Gastrocnemius medialis (tissue), 4 donors: Measurements from ENCODE around the gene SUSD4. TPM values are rescaled to one million over a fixed set of nuclear protein-coding genes. Genes with fewer than 3 reads are reported as not detected.

Experiments used
- ATAC-seq, 2 donors: fragments of 150-250 bp; one replicate each; pipeline ENCODE4 v1.9.1; 2016
- DNase-seq, 2 donors: peaks; one replicate each; pipeline ENCODE4 v3.0.0-alpha.2; 2019
- H3K27ac ChIP-seq, 4 donors: fragments of 200-600 bp; sonication (generic); 1 replicate in 1 of 4; 2 replicates in 3 of 4; pipeline ENCODE4 v1.5.1; 2016 to 2018; ENCODE audit warnings: mild to moderate bottlenecking in 2 of 4, moderate library complexity in 1 of 4
- H3K27me3 ChIP-seq, 3 donors: fragments of 200-600 bp; sonication (generic) in 2 of 3; 1 replicate in 1 of 3; 2 replicates in 2 of 3; pipeline versions ENCODE4 v1.5.1 to v1.6.0; 2016 to 2019; ENCODE audit warnings: mild to moderate bottlenecking in 1 of 3, moderate library complexity in 1 of 3
- H3K36me3 ChIP-seq, 2 donors: fragments of 200-600 bp; sonication (generic) in 1 of 2; one replicate each; pipeline ENCODE4 v1.5.1; 2017 to 2018
- H3K4me1 ChIP-seq, 2 donors: fragments of 200-600 bp; sonication (generic) in 1 of 2; one replicate each; pipeline ENCODE4 v1.5.1; 2016 to 2017; ENCODE audit warnings: mild to moderate bottlenecking in 2 of 2
- H3K4me3 ChIP-seq, 4 donors: fragments of 200-600 bp; sonication (generic) in 3 of 4; 1 replicate in 1 of 4; 2 replicates in 3 of 4; pipeline ENCODE4 v1.5.1; 2016 to 2019; ENCODE audit warnings: mild to moderate bottlenecking in 2 of 4
- H3K9me3 ChIP-seq, 3 donors: fragments of 200-600 bp; sonication (generic) in 2 of 3; 1 replicate in 1 of 3; 2 replicates in 2 of 3; pipeline ENCODE4 v1.5.1; 2016 to 2019
- CTCF ChIP-seq, 5 experiments: fragments of 450-650 bp in 3 of 5; fragments of 200-600 bp in 2 of 5; sonication (generic) in 2 of 5; IDR thresholded peaks in 4 of 5; conservative IDR thresholded peaks in 1 of 5; 1 replicate in 4 of 5; 2 replicates in 1 of 5; pipeline ENCODE4 v1.5.1; 2016 to 2019; ENCODE audit warnings: antibody characterized with exemption in 5 of 5, mild to moderate bottlenecking in 3 of 5, moderate library complexity in 3 of 5
- POLR2A ChIP-seq, 2 donors: fragments of 450-650 bp; IDR thresholded peaks; one replicate each; pipeline ENCODE4 v1.6.1; 2017; ENCODE audit warnings: antibody characterized with exemption in 2 of 2, mild to moderate bottlenecking in 2 of 2, moderate library complexity in 2 of 2
- in situ Hi-C, 4 donors: fragments of 200-750 bp; cut with MboI; loops; one replicate each; pipeline versions ENCODE4 v1.15.0 to v1.8.0; 2017; ENCODE audit warnings: low sequenced_read_pairs in 4 of 4
- intact Hi-C: fragments of 100-400 bp; cut with DNase I; formaldehyde crosslinking; loops from one replicate; pipeline ENCODE4 v1.15.1; 2023; ENCODE audit warnings: low total_unique reads
- total RNA-seq, 4 donors: library from RNA; depleted of rRNA; stranded (reverse); fragments of >200 nt; gene quantifications; one replicate each; pipeline versions ENCODE4 v1.1.0 to v1.2.3, GENCODE V29; 2016

Gene SUSD4
- total RNA-seq, 4 donors from 2014 or later = 1.2 to 4.0 (median 3.3) TPM; not detected in 1

GRCh38 chr1:223248770-223249140, 115.2 kb downstream of the SUSD4 start:
- H3K4me3 ChIP-seq = no peak overlapping the region
- no peaks in the 10 kb centered on the region for H3K9me3 ChIP-seq
- in situ Hi-C loops (no loop called here), intact Hi-C loops (no loop called here)
- H3K27ac ChIP-seq = no peak overlapping the region
- ATAC-seq (no peak), DNase-seq (no peak)
- H3K36me3 ChIP-seq = no peaks in the 10 kb centered on the region
- no peak for TF ChIP-seq POLR2A (IDR thresholded peaks at IDR 0.05)
- no peak for TF ChIP-seq CTCF (IDR thresholded peaks at IDR 0.05 in 4 of 5, conservative IDR thresholded peaks at IDR 0.05 in 1 of 5)
- H3K4me1 ChIP-seq = peaks cover 0 to 16% of the 10 kb centered on the region in 2 donors
- H3K27me3 ChIP-seq = no peaks in the 10 kb centered on the region

GRCh38 chr1:223248001-223248769, 115.8 kb downstream of the SUSD4 start:
- no peak for ATAC-seq
- no peak for DNase-seq
- Histone ChIP-seq H3K27ac (no peak overlapping the region), H3K27me3 (no peaks in the 10 kb centered on the region), H3K4me1 (peaks cover 0 to 16% of the 10 kb centered on the region in 2 donors), H3K4me3 (no peak overlapping the region), H3K36me3 (no peaks in the 10 kb centered on the region), H3K9me3 (no peaks in the 10 kb centered on the region)
- TF ChIP-seq CTCF (IDR thresholded peaks at IDR 0.05 in 4 of 5, conservative IDR thresholded peaks at IDR 0.05 in 1 of 5) = no peak
- TF ChIP-seq POLR2A (IDR thresholded peaks at IDR 0.05) = no peak
- intact Hi-C loops (no loop called here), in situ Hi-C loops (no loop called here)

- Histone ChIP-seq H3K4me1 (peaks cover 0 to 16% of the 10 kb centered on the region in 2 donors), H3K4me3 (no peak overlapping the region), H3K36me3 (no peaks in the 10 kb centered on the region), H3K9me3 (no peaks in the 10 kb centered on the region), H3K27ac (no peak overlapping the region), H3K27me3 (no peaks in the 10 kb centered on the region)
- in situ Hi-C loops (no loop called here), intact Hi-C loops (no loop called here)
- no peak for ATAC-seq
- TF ChIP-seq CTCF (IDR thresholded peaks at IDR 0.05 in 4 of 5, conservative IDR thresholded peaks at IDR 0.05 in 1 of 5) = no peak
- TF ChIP-seq POLR2A (IDR thresholded peaks at IDR 0.05) = no peak
- DNase-seq = no peak
These were observed 117.4 kb downstream of the SUSD4 start for GRCh38 chr1:223246476-223247112.

GRCh38 chr1:223245983-223246382, 118.0 kb downstream of the SUSD4 start:
- in situ Hi-C loops = no loop called here

More at GRCh38 chr1:223245983-223246382, 118.0 kb downstream of the SUSD4 start:
- Histone ChIP-seq H3K27me3 (no peaks in the 10 kb centered on the region), H3K4me1 (peaks cover 0 to 16% of the 10 kb centered on the region in 2 donors), H3K9me3 (no peaks in the 10 kb centered on the region), H3K27ac (no peak overlapping the region), H3K36me3 (no peaks in the 10 kb centered on the region), H3K4me3 (no peak overlapping the region)
- no peak for ATAC-seq
- intact Hi-C loops = no loop called here
- no peak for DNase-seq
- TF ChIP-seq POLR2A (IDR thresholded peaks at IDR 0.05) (no peak), CTCF (IDR thresholded peaks at IDR 0.05 in 4 of 5, conservative IDR thresholded peaks at IDR 0.05 in 1 of 5) (no peak)
